K562 (cell line): ENCODE measurements around the gene MPRIP. TPM values are rescaled to one million over a fixed set of nuclear protein-coding genes. Genes with fewer than 3 reads are reported as not detected.

Experiments
- DEAF1 ChIP-seq: fragments of 450-650 bp; formaldehyde crosslinking; IDR thresholded peaks from 2 replicates; pipeline ENCODE4 v1.4.0; 2020; ENCODE audit warnings: mild to moderate bottlenecking, moderate library complexity
- JUND ChIP-seq, 2 experiments: IDR thresholded peaks; 2 replicates in 1 of 2; 3 replicates in 1 of 2; pipeline ENCODE4 v1.6.1; 2011; ENCODE audit warnings: borderline replicate concordance in 2 of 2, low read depth in 2 of 2, low read length in 2 of 2, improper control_type of control experiment in 1 of 2, missing biosample characterization in 1 of 2, missing genetic modification characterization in 1 of 2, missing genetic modification reagents in 1 of 2
- KLF16 ChIP-seq: IDR thresholded peaks from 2 replicates; pipeline ENCODE4 v1.6.1; 2016; ENCODE audit warnings: antibody characterized with exemption
- polyA plus RNA-seq, 8 experiments: library from polyadenylated mRNA; depleted of rRNA in 4 of 8; stranded (reverse) in 5 of 8; unstranded in 3 of 8; fragments of >200 nt; fragmentation: Nextera tagmentation in 2 of 8; fragmentation: Illumina TruSeq in 1 of 8; extraction: Ambion mirVana in 2 of 8; extraction: Trizol in 1 of 8; gene quantifications; 2 replicates each; pipeline versions ENCODE4 v1.2.1 to v1.2.3, GENCODE V29; 2011 to 2014; ENCODE audit warnings: inconsistent platforms in 1 of 8, missing spikeins in 1 of 8
- total RNA-seq, 7 experiments: library from RNA; depleted of rRNA in 6 of 7; stranded (reverse); fragments of >200 nt in 6 of 7; fragmentation: Illumina TruSeq in 2 of 7; extraction: Trizol in 2 of 7; gene quantifications; 2 replicates each; pipeline versions ENCODE4 v1.2.1 to v1.2.3, GENCODE V29; 2011 to 2021; ENCODE audit warnings: low replicate concordance in 1 of 7
- TF ChIP-seq, protein P1 (sequence below): fragments of 200-600 bp; sonication (generic); IDR thresholded peaks from one replicate; pipeline ENCODE4 v1.6.1; 2012; ENCODE audit warnings: mild to moderate bottlenecking, low read depth, low read length, inconsistent platforms

Gene MPRIP
- total and polyA plus RNA-seq, 9 of the 15 experiments (the other 6 are each of a cell fraction or from before 2014, with no cell fraction given) = 10.0 to 72.6 (median 30.1) TPM

- TF ChIP-seq, protein P1, sequence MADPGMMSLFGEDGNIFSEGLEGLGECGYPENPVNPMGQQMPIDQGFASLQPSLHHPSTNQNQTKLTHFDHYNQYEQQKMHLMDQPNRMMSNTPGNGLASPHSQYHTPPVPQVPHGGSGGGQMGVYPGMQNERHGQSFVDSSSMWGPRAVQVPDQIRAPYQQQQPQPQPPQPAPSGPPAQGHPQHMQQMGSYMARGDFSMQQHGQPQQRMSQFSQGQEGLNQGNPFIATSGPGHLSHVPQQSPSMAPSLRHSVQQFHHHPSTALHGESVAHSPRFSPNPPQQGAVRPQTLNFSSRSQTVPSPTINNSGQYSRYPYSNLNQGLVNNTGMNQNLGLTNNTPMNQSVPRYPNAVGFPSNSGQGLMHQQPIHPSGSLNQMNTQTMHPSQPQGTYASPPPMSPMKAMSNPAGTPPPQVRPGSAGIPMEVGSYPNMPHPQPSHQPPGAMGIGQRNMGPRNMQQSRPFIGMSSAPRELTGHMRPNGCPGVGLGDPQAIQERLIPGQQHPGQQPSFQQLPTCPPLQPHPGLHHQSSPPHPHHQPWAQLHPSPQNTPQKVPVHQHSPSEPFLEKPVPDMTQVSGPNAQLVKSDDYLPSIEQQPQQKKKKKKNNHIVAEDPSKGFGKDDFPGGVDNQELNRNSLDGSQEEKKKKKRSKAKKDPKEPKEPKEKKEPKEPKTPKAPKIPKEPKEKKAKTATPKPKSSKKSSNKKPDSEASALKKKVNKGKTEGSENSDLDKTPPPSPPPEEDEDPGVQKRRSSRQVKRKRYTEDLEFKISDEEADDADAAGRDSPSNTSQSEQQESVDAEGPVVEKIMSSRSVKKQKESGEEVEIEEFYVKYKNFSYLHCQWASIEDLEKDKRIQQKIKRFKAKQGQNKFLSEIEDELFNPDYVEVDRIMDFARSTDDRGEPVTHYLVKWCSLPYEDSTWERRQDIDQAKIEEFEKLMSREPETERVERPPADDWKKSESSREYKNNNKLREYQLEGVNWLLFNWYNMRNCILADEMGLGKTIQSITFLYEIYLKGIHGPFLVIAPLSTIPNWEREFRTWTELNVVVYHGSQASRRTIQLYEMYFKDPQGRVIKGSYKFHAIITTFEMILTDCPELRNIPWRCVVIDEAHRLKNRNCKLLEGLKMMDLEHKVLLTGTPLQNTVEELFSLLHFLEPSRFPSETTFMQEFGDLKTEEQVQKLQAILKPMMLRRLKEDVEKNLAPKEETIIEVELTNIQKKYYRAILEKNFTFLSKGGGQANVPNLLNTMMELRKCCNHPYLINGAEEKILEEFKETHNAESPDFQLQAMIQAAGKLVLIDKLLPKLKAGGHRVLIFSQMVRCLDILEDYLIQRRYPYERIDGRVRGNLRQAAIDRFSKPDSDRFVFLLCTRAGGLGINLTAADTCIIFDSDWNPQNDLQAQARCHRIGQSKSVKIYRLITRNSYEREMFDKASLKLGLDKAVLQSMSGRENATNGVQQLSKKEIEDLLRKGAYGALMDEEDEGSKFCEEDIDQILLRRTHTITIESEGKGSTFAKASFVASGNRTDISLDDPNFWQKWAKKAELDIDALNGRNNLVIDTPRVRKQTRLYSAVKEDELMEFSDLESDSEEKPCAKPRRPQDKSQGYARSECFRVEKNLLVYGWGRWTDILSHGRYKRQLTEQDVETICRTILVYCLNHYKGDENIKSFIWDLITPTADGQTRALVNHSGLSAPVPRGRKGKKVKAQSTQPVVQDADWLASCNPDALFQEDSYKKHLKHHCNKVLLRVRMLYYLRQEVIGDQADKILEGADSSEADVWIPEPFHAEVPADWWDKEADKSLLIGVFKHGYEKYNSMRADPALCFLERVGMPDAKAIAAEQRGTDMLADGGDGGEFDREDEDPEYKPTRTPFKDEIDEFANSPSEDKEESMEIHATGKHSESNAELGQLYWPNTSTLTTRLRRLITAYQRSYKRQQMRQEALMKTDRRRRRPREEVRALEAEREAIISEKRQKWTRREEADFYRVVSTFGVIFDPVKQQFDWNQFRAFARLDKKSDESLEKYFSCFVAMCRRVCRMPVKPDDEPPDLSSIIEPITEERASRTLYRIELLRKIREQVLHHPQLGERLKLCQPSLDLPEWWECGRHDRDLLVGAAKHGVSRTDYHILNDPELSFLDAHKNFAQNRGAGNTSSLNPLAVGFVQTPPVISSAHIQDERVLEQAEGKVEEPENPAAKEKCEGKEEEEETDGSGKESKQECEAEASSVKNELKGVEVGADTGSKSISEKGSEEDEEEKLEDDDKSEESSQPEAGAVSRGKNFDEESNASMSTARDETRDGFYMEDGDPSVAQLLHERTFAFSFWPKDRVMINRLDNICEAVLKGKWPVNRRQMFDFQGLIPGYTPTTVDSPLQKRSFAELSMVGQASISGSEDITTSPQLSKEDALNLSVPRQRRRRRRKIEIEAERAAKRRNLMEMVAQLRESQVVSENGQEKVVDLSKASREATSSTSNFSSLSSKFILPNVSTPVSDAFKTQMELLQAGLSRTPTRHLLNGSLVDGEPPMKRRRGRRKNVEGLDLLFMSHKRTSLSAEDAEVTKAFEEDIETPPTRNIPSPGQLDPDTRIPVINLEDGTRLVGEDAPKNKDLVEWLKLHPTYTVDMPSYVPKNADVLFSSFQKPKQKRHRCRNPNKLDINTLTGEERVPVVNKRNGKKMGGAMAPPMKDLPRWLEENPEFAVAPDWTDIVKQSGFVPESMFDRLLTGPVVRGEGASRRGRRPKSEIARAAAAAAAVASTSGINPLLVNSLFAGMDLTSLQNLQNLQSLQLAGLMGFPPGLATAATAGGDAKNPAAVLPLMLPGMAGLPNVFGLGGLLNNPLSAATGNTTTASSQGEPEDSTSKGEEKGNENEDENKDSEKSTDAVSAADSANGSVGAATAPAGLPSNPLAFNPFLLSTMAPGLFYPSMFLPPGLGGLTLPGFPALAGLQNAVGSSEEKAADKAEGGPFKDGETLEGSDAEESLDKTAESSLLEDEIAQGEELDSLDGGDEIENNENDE = no peak
- peak; percentile 57; the same call in 1 of the 2 replicates for TF ChIP-seq DEAF1
- TF ChIP-seq KLF16 = 0 out of 2 replicates have a peak, but pooled peaks have one; percentile 28
- 0 out of 2 replicates have a peak, but pooled peaks have one; percentile 4 for TF ChIP-seq JUND (IDR thresholded peaks at IDR 0.05; ENCODE audit: borderline replicate concordance, low read depth, low read length)
- TF ChIP-seq JUND (tag; IDR thresholded peaks at IDR 0.05; ENCODE audit: borderline replicate concordance, low read depth, low read length) = no peak
Measured at GRCh38 chr17:17001874-17002520, 40.3 kb upstream of the MPRIP start (continued).
